Measurements from ENCODE around the gene FNDC10.
"Not testable (repeated sequence)": the region's sequence is repeated elsewhere in the genome, so short reads cannot be mapped to it uniquely, and the experiment has no call there.

FNDC10 gene

GRCh38 chr1:1599935-1600860, at the start of gene FNDC10:
Gene FNDC10 (minus strand): TSS chr1:1600135. CDS start chr1:1600015, 120 bp downstream.
- peak; percentile 55 for DNase-seq (ENCODE audit: low spot score)

DNA sequence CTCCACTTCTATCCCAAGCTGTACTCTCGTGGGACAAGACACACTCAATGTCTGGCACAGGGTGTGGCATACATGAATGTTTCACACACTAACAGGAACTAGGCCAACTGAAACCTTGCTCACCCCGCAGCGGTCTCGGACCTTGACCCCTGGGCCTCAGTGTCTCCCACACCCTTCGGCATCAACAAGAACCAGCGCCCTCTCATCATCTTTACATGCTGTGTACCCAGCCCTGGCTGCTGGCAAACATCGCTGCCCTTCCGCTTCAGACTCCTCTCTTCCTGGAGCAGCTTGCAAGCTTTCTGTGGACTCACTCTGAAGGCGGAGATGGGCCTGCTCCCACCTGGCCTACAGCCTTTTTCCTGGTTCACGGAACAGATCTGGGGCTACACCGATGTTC, 48.3 kb upstream of the FNDC10 start:
- not testable (repeated sequence) for DNase-seq (ENCODE audit: low spot score)

GRCh38 chr1:1647567-1648241, 47.8 kb upstream of the FNDC10 start:
- not testable (repeated sequence) for DNase-seq (ENCODE audit: low spot score)

DNA sequence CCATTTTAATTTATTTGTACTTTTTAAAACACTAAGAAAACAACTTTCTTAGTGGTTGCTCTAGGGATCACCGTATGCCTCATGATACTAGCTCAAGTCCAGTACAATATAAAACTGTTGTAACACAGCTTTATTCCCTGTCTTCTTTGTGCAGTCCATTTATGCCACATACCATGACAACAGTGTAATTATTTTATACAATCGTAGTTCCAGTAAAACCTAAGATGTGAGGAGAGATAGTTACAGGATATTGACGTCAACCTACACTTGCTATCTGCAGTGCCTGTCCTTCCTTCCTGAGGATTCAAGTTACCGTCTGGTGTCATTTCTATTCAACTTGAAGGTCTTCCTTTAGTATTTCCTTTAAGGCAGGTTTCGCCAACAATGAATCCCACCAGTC, 46.4 kb upstream of the FNDC10 start:
- DNase-seq (ENCODE audit: low spot score) = not testable (repeated sequence)

DNA sequence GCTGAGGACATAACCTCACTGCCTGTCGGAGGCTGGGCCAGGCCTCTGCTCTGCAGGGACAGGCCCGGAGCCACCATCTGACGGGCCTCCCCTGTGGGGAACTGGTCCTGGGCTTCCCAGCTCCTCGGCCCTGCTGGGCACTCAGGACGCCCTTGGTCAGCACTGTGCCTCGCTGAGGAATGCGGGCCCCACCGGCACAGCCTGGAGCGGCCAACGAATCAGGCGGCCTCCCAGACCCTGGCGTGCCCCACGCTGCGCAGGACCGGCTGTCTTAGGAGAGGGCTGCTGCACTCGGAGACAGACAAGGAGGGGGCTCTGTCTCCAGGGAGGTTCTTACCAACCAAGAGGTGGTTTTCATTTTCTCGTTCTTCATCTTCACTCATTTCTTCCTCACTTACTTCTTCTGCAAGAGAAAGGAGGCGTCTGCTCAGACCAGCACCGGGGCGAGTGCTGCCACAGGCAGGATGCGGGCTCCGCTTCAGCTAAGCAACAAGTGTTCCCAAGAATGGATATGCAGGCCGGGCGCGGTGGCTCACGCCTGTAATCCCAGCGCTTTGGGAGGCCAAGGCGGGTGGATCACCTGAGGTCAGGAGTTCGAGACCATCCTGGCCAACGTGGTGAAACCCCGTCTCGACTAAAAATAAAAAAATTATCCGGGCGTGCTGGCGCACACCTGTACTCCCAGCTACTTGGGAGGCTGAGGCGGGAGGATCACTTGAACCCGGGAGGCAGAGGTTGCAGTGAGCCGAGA, 41.0 kb upstream of the FNDC10 start:
- DNase-seq (ENCODE audit: low spot score) = not testable (repeated sequence)

- not testable (repeated sequence) for DNase-seq (ENCODE audit: low spot score)
These were observed 40.1 kb upstream of the FNDC10 start for GRCh38 chr1:1640081-1640480.

- not testable (repeated sequence) for DNase-seq (ENCODE audit: low spot score)
These were observed 39.4 kb upstream of the FNDC10 start for GRCh38 chr1:1639368-1639767.

DNA sequence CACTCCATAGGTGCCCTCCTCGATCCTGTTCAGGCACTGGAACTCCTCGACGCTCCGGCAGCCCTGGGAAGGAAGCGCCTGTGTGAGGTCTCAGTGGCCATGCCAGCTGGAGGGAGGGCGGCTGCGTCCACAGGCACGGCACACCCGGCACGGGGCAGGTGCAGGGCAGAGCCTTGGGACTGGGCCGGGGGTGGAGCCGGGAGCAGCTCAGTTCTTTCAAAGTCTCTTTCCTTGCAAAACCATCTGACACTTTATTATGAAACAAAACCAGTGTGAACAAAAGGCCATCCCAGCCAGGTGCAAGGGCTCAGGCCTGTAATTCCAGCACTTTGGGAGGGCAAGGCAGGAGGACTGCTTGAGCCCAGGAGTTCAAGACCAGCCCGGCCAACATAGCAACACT, 38.6 kb upstream of the FNDC10 start:
- not testable (repeated sequence) for DNase-seq (ENCODE audit: low spot score)

GRCh38 chr1:1637479-1637875, 37.5 kb upstream of the FNDC10 start:
- DNase-seq (ENCODE audit: low spot score) = not testable (repeated sequence)

DNA sequence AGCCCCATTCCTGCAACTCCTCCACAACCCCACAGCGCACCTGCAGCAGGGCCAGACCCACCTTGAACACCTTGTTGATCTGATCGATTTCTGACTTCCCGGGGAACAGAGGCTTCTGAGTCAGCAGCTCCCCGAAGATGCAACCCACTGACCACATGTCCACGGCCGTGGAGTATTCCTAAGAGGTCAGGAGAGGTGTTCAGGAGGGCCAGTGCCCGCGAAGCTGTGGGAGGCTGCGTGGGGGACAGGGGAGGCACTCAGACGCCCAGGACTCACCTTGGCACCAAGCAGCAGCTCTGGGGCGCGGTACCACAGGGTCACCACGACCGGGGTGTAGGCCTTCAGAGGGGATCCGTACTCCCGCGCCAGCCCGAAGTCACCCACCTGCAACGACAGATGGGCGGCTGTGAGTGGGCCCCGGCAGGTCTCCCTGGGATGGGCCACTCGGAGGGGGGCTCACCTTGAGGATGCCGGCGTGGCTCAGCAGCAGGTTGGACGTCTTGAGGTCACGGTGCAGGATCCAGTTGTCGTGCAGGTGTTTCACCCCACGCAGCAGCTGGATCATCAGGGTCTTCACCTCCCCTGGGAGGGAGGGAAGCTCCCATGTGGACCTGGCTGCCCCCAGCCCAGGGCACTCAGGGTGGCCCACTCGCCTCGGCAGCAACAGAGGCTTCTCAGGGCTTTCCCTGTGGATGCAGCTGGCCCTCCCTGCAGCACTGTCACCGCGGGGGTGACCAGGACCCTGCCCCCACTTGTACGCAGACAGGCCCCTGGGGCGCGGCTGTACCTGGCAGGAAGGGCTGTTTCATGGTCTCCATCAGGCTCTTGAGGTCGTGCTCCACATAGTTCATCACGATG, 36.9 kb upstream of the FNDC10 start:
- DNase-seq (ENCODE audit: low spot score) = not testable (repeated sequence)

- not testable (repeated sequence) for DNase-seq (ENCODE audit: low spot score)
These were observed 34.7 kb upstream of the FNDC10 start for GRCh38 chr1:1634613-1635012.

DNA sequence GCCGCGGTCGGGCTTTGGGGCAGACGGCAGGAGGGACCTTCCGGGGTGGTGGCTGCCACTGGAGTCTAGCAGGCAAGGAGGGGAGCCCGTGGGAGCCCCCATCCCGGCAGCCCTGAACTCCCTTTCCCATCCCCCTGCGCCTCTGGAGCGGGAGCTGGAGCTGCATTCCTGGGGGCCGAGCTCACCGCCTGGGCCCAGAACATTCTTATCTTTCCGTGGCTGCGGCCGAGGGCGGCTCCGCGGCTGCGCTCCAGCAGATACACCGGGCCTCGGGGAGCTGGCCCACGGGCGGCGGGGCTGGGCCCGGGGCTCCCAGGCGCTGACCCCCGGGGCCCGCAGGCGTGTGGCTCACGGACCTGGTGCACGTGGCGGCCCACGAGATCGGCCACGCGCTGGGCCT, 33.5 kb upstream of the FNDC10 start:
- DNase-seq (ENCODE audit: low spot score) = not testable (repeated sequence)

GRCh38 chr1:1631782-1632420, 32.0 kb upstream of the FNDC10 start, which contains the start of gene MMP23B:
Gene MMP23B (plus strand): TSS chr1:1632173. CDS start chr1:1632219, 46 bp downstream.
- no peak for DNase-seq (ENCODE audit: low spot score)

DNA sequence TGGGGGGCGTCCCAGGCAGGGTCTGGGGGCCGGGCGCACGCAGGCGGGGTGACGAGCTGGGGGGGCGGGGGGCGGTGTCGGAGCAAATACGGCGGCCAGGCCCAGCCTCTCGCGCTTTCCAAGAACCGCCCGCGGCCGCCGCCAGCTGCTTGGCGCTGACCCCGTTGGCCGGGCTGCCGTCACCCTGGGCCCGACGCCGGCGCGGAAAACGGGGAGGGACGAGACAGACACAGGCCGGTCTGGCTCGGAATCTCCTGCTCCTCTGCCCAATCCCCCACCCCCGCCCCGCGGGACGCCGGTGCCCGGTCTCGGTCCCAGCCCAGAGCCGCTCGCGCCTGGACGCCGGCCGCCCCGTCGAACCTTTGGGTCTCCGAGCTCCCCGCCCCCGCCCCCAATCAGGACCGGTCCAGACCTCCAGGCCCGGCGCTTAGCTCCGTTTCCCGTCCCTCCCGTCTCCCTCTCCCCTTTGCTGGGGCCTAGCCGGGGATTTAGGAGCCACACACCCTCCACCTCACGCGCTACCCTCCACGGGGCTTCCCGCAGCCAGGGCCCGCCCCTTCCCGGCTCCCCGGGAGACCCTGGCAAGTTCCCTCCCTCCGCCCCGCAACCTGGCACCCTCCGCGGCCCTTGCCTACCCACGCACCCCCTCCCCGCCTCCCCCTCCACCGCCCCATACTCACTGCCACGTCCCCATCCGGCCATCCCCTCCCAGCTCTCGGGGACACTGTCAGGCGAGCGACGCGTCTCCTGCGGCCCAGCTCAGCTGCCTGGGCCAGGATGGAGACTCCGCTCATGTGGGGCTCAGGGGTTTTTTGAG, 31.2 kb upstream of the FNDC10 start:
- DNase-seq (ENCODE audit: low spot score) = peak; percentile 64

- no peak for DNase-seq (ENCODE audit: low spot score)
These were observed 30.4 kb upstream of the FNDC10 start for GRCh38 chr1:1630191-1630964.

- no peak for DNase-seq (ENCODE audit: low spot score)
These were observed 29.7 kb upstream of the FNDC10 start for GRCh38 chr1:1629430-1630190.

DNA sequence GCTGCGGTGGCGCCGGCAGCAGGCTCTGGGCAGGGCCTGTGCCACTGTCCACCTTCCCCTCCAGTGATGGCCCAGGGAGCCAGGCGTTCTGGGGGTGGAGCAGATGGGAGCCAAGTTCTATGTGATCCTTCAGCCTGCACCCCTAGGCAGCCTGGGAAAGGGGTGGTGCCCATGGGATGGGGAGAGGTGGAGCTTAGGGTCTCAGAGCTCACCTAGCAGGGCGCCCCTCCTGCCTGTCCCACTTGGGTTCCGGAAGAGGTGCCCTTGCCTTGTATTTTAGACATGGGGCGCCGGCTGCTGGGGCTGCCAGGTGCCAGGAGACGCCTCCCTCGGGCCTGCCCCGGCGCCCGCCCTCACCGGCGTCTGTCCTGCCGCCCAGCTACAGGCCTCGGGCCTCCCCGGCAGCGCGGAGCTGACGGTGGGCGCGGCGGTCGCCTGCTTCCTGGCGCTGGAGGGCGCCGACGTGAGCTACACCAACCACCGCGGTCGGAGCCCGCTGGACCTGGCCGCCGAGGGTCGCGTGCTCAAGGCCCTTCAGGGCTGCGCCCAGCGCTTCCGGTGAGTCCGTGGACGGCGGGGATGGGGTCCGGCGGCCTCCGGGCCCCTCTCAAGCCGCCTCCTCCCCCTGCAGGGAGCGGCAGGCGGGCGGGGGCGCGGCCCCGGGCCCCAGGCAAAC, 29.0 kb upstream of the FNDC10 start:
- DNase-seq (ENCODE audit: low spot score) = no peak
